T-helper 22 cell (primary cell): ENCODE data around the gene DPP7.
"Not testable (repeated sequence)": the region's sequence is repeated elsewhere in the genome, so short reads cannot be mapped to it uniquely, and the experiment has no call there.

ENCODE experiments used
- DNase-seq: peaks from one replicate; pipeline ENCODE4 v3.0.0-alpha.2; 2020; ENCODE audit warnings: low read depth

Gene DPP7

GRCh38 chr9:137129456-137130175, 15.1 kb upstream of the DPP7 start:
- peak; percentile 83 for DNase-seq

GRCh38 chr9:137128862-137129455, 14.4 kb upstream of the DPP7 start:
- DNase-seq: no peak

- no peak for DNase-seq
Measured at GRCh38 chr9:137128158-137128861, 13.8 kb upstream of the DPP7 start.

GRCh38 chr9:137127301-137128157, 13.0 kb upstream of the DPP7 start:
- peak; percentile 23 for DNase-seq

GRCh38 chr9:137126786-137127185, 12.3 kb upstream of the DPP7 start:
- DNase-seq: no peak

- DNase-seq: not testable (repeated sequence)
Measured at GRCh38 chr9:137123952-137124462, 9.5 kb upstream of the DPP7 start.

GRCh38 chr9:137123468-137123837, 8.9 kb upstream of the DPP7 start:
- no peak for DNase-seq

- DNase-seq: not testable (repeated sequence)
Measured at GRCh38 chr9:137122796-137123467, 8.4 kb upstream of the DPP7 start.

- DNase-seq: not testable (repeated sequence)
Measured at GRCh38 chr9:137121927-137122795, 7.6 kb upstream of the DPP7 start.

GRCh38 chr9:137118092-137118603, 3.6 kb upstream of the DPP7 start:
- not testable (repeated sequence) for DNase-seq

- no peak for DNase-seq
Measured at GRCh38 chr9:137117269-137117731, 2.8 kb upstream of the DPP7 start.

GRCh38 chr9:137116728-137117127, 2.2 kb upstream of the DPP7 start:
- no peak for DNase-seq

- no peak for DNase-seq
Measured at GRCh38 chr9:137116027-137116507, 1.5 kb upstream of the DPP7 start.

GRCh38 chr9:137115394-137116026, 977 bp upstream of the DPP7 start:
- no peak for DNase-seq

- no peak for DNase-seq
Measured at GRCh38 chr9:137114220-137114612, 317 bp downstream of the DPP7 start.

- DNase-seq: no peak
Measured at GRCh38 chr9:137113385-137114159, 961 bp downstream of the DPP7 start.

- DNase-seq: no peak
Measured at GRCh38 chr9:137112564-137113384, 1.8 kb downstream of the DPP7 start.
